Omental fat pad (tissue), 4 donors: ENCODE data around the gene TFE3. TPM values are rescaled to one million over a fixed set of nuclear protein-coding genes. Genes with fewer than 3 reads are reported as not detected.

Experiments
- ATAC-seq: fragments of 150-250 bp; one replicate; pipeline ENCODE4 v1.9.1; 2016; ENCODE audit warnings: mild to moderate bottlenecking, moderate library complexity; ENCODE audit not compliant: low FRiP score
- DNase-seq: peaks from one replicate; pipeline ENCODE4 v3.0.0-alpha.2; 2019; ENCODE audit warnings: low spot score
- total RNA-seq, 4 donors: library from RNA; depleted of rRNA; stranded (reverse); fragments of >200 nt; gene quantifications; one replicate each; pipeline ENCODE4 v1.1.0, GENCODE V29; 2016
- TF ChIP-seq, protein P1 (sequence below), 3 donors: fragments of 450-650 bp; IDR thresholded peaks; one replicate each; pipeline ENCODE4 v1.5.1; 2016 to 2017; ENCODE audit warnings: antibody characterized with exemption in 3 of 3, mild to moderate bottlenecking in 3 of 3, moderate library complexity in 2 of 3

TFE3 gene
- total RNA-seq, 4 donors from 2014 or later: 89.8 to 124 (median 116) TPM

DNA sequence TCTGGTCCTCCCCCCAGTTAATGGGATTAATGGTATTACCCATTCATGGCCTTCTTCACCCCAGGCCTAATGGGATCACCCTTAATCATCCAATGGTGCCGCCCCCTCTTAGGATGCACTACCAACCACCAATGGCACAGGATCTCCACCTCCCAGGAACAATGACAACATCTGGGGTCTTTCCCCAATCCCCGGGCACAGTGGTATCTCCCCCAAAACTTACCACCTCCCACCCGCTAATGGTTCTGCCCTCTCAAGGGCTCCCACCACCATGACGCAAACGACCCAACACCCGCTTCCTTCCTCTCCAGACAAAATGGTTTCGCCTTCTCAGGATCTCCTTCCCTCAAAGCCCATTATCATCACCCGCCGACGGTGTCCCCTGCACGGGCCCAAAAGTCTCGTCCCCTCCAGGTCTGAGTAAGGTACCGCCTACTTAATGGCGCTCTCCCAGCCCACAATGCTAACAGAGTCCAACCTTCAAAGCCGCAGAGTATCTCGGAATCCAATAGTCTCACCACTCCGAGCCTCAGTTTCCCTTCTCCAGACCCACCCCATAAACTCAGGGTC, 41.6 kb downstream of the TFE3 start:
- peak; percentile 35 for ATAC-seq
- TF ChIP-seq, protein P1, sequence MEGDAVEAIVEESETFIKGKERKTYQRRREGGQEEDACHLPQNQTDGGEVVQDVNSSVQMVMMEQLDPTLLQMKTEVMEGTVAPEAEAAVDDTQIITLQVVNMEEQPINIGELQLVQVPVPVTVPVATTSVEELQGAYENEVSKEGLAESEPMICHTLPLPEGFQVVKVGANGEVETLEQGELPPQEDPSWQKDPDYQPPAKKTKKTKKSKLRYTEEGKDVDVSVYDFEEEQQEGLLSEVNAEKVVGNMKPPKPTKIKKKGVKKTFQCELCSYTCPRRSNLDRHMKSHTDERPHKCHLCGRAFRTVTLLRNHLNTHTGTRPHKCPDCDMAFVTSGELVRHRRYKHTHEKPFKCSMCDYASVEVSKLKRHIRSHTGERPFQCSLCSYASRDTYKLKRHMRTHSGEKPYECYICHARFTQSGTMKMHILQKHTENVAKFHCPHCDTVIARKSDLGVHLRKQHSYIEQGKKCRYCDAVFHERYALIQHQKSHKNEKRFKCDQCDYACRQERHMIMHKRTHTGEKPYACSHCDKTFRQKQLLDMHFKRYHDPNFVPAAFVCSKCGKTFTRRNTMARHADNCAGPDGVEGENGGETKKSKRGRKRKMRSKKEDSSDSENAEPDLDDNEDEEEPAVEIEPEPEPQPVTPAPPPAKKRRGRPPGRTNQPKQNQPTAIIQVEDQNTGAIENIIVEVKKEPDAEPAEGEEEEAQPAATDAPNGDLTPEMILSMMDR (IDR thresholded peaks at IDR 0.05): no peak
- DNase-seq: no peak

DNA sequence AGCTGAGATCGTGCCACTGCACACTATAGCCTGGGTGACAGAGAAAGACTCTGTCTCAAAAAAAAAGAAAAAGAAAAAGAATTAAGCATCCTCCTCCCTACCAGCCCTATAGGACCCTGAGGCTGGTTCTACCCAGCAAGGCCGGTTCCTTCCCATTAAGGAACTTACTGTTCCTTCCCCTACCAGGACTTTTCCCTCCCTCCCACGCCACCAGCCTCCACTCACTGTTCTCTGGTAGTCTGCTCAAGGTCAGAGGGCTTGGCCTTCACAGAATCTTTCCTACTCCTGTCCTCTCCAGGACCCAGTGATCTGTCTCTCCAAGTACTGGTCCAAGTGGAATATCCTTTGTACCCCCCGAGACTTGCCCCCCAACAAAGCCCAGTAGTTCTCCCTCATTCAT, 42.5 kb downstream of the TFE3 start:
- TF ChIP-seq, protein P1 (IDR thresholded peaks at IDR 0.05): no peak
- ATAC-seq: no peak
- DNase-seq: no peak

DNA sequence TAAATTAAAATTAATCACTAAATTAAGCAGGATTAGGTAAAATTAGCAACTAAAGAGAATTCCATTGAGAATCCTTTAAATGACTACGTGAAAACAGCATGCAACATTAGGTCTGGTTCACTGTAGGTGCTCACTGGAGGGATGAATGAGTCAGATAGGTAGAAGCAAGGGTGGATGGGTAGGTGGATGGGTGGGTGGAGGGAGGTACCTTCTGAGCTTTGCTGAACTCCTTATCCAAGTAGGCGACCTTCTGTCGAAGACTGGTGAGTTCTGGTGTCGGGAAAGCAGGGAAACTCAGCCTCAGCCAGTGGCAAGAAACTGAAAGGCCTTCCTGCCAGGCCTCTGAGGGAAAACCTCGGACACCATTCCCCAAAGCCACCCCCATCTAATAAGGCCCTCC, 44.1 kb downstream of the TFE3 start:
- DNase-seq (no peak), ATAC-seq (no peak)
- TF ChIP-seq, protein P1 (IDR thresholded peaks at IDR 0.05): no peak

DNA sequence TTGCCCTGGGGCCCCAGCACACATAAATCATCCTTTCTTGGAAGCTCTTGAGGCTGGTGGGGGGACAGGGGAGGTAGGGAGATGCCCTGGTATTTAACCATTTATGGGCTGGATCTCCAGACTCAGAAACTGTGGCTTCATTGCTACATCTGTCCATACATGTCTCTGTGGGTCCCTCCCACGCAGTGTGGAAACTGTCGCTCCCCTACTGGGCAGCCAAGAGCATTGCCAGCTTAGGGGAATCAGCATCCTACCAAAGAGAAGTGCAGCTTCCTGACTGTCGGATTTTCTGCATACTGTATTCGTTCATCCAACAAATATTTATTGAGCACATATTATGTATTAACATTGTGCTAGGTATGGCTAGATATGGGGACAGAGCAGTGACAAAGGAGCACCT, 44.8 kb downstream of the TFE3 start:
- TF ChIP-seq, protein P1 (IDR thresholded peaks at IDR 0.05): no peak
- no peak for DNase-seq
- no peak for ATAC-seq

DNA sequence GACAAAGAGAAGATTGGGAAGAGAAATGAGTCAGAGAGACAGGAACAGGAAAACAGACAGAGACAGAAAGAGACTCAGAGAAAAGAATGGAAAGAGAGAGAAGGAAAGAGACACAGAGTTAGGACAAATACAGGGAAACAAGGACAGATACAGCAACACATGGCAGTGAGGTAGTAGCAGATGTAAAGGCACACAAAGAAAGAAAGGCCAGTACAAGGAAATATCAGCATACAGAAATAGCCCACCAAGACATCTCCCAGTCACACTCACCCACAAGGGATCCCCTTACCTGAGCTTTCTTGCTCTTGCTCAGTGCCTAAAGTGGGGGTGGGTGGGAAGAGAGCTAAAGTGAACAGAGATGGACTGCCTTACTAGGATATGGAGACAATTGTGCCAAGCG, 45.3 kb downstream of the TFE3 start:
- TF ChIP-seq, protein P1 (IDR thresholded peaks at IDR 0.05): no peak
- ATAC-seq (no peak), DNase-seq (no peak)

DNA sequence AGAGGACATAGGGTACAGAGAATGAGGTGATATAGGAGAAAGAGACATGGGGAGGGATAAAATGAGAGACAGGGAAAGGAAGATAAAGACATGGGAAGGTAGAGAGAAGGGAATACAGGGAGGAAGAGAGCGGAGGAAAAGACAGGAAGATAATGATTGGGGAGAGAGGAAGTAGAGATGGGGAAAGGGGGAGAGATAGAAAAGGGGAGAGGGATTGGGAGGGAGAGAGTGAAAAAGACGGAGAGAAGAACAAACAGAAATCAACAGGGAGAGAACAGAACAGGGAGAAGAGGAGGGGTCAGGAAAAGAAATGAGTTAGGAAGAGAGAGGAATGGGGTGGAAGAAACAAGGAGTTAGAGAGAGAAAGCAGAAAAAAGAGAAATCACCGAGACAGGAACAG, 45.7 kb downstream of the TFE3 start:
- DNase-seq (no peak), ATAC-seq (no peak)
- TF ChIP-seq, protein P1 (IDR thresholded peaks at IDR 0.05): no peak

DNA sequence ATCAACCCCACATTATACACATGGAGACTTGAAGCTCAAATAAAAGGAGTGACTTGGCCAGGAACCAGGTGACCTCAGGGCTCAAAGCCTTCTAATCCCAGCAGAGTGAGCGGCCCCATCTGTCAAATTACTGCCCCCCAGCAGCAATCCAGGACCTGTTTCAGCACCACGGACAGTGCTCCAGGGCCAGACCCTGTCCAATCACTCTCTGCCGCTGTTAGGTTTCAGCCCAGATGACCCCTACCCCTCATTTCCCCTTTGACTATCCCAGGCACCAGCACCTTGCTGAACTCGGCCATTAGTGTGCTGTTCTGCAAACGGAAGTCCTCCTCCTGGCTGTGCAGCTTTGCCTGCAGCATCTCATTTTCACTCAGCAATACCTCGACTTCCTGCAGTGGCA, 46.2 kb downstream of the TFE3 start:
- DNase-seq: no peak
- ATAC-seq: no peak
- TF ChIP-seq, protein P1 (IDR thresholded peaks at IDR 0.05): no peak
